K562 (cell line): ENCODE data around the gene SLC12A4. TPM values are rescaled to one million over a fixed set of nuclear protein-coding genes. Genes with fewer than 3 reads are reported as not detected.

ENCODE experiments used
- ATF6 ChIP-seq: sonication (generic); formaldehyde crosslinking; IDR thresholded peaks from 2 replicates; pipeline ENCODE4 v1.4.0; 2020; ENCODE audit warnings: mild to moderate bottlenecking, missing genetic modification reagents
- CREB3L1 ChIP-seq: fragments of 450-650 bp; IDR thresholded peaks from 2 replicates; pipeline ENCODE4 v1.6.1; 2014; ENCODE audit warnings: low read depth, mild to moderate bottlenecking, moderate library complexity, borderline replicate concordance
- EWSR1 ChIP-seq: fragments of 450-650 bp; IDR thresholded peaks from 2 replicates; pipeline ENCODE4 v1.6.1; 2018; ENCODE audit warnings: borderline replicate concordance, mild to moderate bottlenecking, low read depth, moderate library complexity; ENCODE audit not compliant: partially characterized antibody
- EZH2 ChIP-seq: IDR thresholded peaks from 2 replicates; pipeline ENCODE4 v1.6.1; 2012; ENCODE audit warnings: low read depth, mild to moderate bottlenecking, inconsistent platforms, low read length, borderline replicate concordance
- JUN ChIP-seq, 2 experiments: sonication (generic) in 1 of 2; formaldehyde crosslinking in 1 of 2; IDR thresholded peaks; 2 replicates each; pipeline versions ENCODE4 v1.6.1 to v1.8.0; 2012 to 2022; ENCODE audit warnings: borderline replicate concordance in 2 of 2, mild to moderate bottlenecking in 2 of 2, improper control_type of control experiment in 1 of 2, low read depth in 1 of 2, low read length in 1 of 2, missing genetic modification reagents in 1 of 2
- NRF1 ChIP-seq, 2 experiments: fragments of 450-650 bp; IDR thresholded peaks in 1 of 2; conservative IDR thresholded peaks in 1 of 2; 2 replicates each; pipeline ENCODE4 v1.6.1; 2014; ENCODE audit warnings: mild to moderate bottlenecking in 2 of 2
- REST ChIP-seq, 2 experiments: fragments of 450-650 bp; formaldehyde crosslinking in 1 of 2; IDR thresholded peaks; 2 replicates each; pipeline versions ENCODE4 v1.4.0 to v1.6.1; 2014 to 2020; ENCODE audit warnings: mild to moderate bottlenecking in 2 of 2, borderline replicate concordance in 1 of 2, low read depth in 1 of 2
- SAP30 ChIP-seq: fragments of 200-600 bp; sonication (generic); IDR thresholded peaks from 2 replicates; pipeline ENCODE4 v1.6.1; 2012; ENCODE audit warnings: borderline replicate concordance, low read depth, mild to moderate bottlenecking, moderate library complexity, low read length, control low read depth, inconsistent platforms; ENCODE audit not compliant: insufficient read depth, poor library complexity, severe bottlenecking
- TSHZ1 ChIP-seq: fragments of 250-450 bp; sonication (Bioruptor Pico); IDR thresholded peaks from 2 replicates; pipeline ENCODE4 v1.4.0; 2020; ENCODE audit warnings: mild to moderate bottlenecking, moderate library complexity
- polyA plus RNA-seq, 8 experiments: library from polyadenylated mRNA; depleted of rRNA in 4 of 8; stranded (reverse) in 5 of 8; unstranded in 3 of 8; fragments of >200 nt; fragmentation: Nextera tagmentation in 2 of 8; fragmentation: Illumina TruSeq in 1 of 8; extraction: Ambion mirVana in 2 of 8; extraction: Trizol in 1 of 8; gene quantifications; 2 replicates each; pipeline versions ENCODE4 v1.2.1 to v1.2.3, GENCODE V29; 2011 to 2014; ENCODE audit warnings: inconsistent platforms in 1 of 8, missing spikeins in 1 of 8
- total RNA-seq, 7 experiments: library from RNA; depleted of rRNA in 6 of 7; stranded (reverse); fragments of >200 nt in 6 of 7; fragmentation: Illumina TruSeq in 2 of 7; extraction: Trizol in 2 of 7; gene quantifications; 2 replicates each; pipeline versions ENCODE4 v1.2.1 to v1.2.3, GENCODE V29; 2011 to 2021; ENCODE audit warnings: low replicate concordance in 1 of 7

SLC12A4 gene
- total and polyA plus RNA-seq, 9 of the 15 experiments (the other 6 are each of a cell fraction or from before 2014, with no cell fraction given) = 0.75 to 43.5 (median 15.0) TPM

- no peak for TF ChIP-seq REST (IDR thresholded peaks at IDR 0.05; ENCODE audit: borderline replicate concordance)
- peak; percentile 24; the same call in 1 of the 2 replicates for TF ChIP-seq REST (CRISPR knock-in tag; IDR thresholded peaks at IDR 0.05; ENCODE audit: low read depth)
- TF ChIP-seq NRF1 (conservative IDR thresholded peaks at IDR 0.05 in 1 of 2, IDR thresholded peaks at IDR 0.05 in 1 of 2) = peak; percentile 81 to 82
- TF ChIP-seq EZH2 = no peak
- no peak for TF ChIP-seq EWSR1
- TF ChIP-seq CREB3L1 = peak; percentile 85
- TF ChIP-seq SAP30 = peak; percentile 53
- TF ChIP-seq ATF6 = 0 out of 2 replicates have a peak, but pooled peaks have one; percentile 25
- TF ChIP-seq TSHZ1 (CRISPR knock-in tag) = no peak
- no peak for TF ChIP-seq JUN (IDR thresholded peaks at IDR 0.05; ENCODE audit: borderline replicate concordance, low read depth, low read length)
- TF ChIP-seq JUN (CRISPR knock-in tag; IDR thresholded peaks at IDR 0.05; ENCODE audit: borderline replicate concordance) = no peak
Measured at GRCh38 chr16:67967958-67968399, 458 bp downstream of the SLC12A4 start (continued).
